ENCODE measurements around the gene APPBP2.

DNA sequence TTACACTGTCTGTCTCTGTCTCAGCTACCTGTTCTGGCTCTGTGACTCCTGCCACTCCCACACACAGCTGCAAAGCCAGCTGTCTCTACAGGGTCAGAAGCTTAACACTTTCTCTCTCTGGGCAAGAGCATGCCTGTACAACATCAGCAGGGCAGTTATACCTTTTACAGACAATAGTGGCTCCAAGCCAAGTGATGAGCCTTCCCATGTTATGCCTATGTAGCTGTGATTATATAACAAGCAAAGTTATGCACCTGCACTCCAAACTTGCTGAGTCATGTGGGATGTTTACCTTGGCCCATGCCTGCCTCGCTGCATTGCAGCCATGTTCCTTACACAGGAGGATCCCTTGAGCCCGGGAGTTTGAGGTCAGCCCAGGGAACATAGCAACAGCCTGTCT, 31.8 kb upstream of the APPBP2 start:
- TF ChIP-seq, protein P1, sequence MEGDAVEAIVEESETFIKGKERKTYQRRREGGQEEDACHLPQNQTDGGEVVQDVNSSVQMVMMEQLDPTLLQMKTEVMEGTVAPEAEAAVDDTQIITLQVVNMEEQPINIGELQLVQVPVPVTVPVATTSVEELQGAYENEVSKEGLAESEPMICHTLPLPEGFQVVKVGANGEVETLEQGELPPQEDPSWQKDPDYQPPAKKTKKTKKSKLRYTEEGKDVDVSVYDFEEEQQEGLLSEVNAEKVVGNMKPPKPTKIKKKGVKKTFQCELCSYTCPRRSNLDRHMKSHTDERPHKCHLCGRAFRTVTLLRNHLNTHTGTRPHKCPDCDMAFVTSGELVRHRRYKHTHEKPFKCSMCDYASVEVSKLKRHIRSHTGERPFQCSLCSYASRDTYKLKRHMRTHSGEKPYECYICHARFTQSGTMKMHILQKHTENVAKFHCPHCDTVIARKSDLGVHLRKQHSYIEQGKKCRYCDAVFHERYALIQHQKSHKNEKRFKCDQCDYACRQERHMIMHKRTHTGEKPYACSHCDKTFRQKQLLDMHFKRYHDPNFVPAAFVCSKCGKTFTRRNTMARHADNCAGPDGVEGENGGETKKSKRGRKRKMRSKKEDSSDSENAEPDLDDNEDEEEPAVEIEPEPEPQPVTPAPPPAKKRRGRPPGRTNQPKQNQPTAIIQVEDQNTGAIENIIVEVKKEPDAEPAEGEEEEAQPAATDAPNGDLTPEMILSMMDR (IDR thresholded peaks at IDR 0.05; ENCODE audit: extremely low read depth in 1 of 2, insufficient read depth in 1 of 2, low read depth in 1 of 2, low read length in 2 of 2) = no peak
- TF ChIP-seq EZH2 (IDR thresholded peaks at IDR 0.05; ENCODE audit: borderline replicate concordance, low read depth, low read length, severe bottlenecking) = no peak
- TF ChIP-seq MAX (IDR thresholded peaks at IDR 0.05; ENCODE audit: insufficient read depth, insufficient read length) = no peak
- TF ChIP-seq FOS (IDR thresholded peaks at IDR 0.05; ENCODE audit: borderline replicate concordance, insufficient read depth, low read length) = no peak
- no peak for TF ChIP-seq POLR2A (IDR thresholded peaks at IDR 0.05; ENCODE audit: low read depth, low read length)
- no peak for TF ChIP-seq POLR2AphosphoS5 (IDR thresholded peaks at IDR 0.05; ENCODE audit: insufficient read depth, low read depth, low read length)
- no peak for TF ChIP-seq MYC (IDR thresholded peaks at IDR 0.05; ENCODE audit: low read depth, low read length)
- no peak for TF ChIP-seq JUN (IDR thresholded peaks at IDR 0.05; ENCODE audit: borderline replicate concordance, insufficient read depth, insufficient read length, low read depth)
